Activated CD8-positive, alpha-beta T cell treated with anti-CD3 and anti-CD28 coated beads for 36 hours (primary cell): ENCODE measurements around the gene METTL4. TPM values are rescaled to one million over a fixed set of nuclear protein-coding genes. Genes with fewer than 3 reads are reported as not detected.
"Not testable (repeated sequence)": the region's sequence is repeated elsewhere in the genome, so short reads cannot be mapped to it uniquely, and the experiment has no call there.

ENCODE experiments used
- ATAC-seq: fragments of 200-7000 bp; cut with Tn5 transposase; one replicate; pipeline ENCODE4 v1.10.0; 2021; ENCODE audit warnings: mild to moderate bottlenecking, moderate library complexity
- CTCF ChIA-PET: fragments of 350-600 bp; sonication (Branson Sonifier 250); formaldehyde crosslinking; loops from one replicate; lab custom pipeline; 2021; ENCODE audit warnings: antibody characterized with exemption; lab: Charles Lee
- POLR2A ChIA-PET: fragments of 350-600 bp; sonication (Branson Sonifier 250); formaldehyde crosslinking; loops from one replicate; lab custom pipeline; 2021; ENCODE audit warnings: antibody characterized with exemption; lab: Charles Lee
- DNase-seq: peaks from one replicate; pipeline ENCODE4 v3.0.0-alpha.2; 2020
- H3K27ac Mint-ChIP-seq: one replicate; pipeline ENCODE4 v1.8.0; 2021; ENCODE audit warnings: mild to moderate bottlenecking, mixed read lengths
- H3K27me3 Mint-ChIP-seq: one replicate; pipeline ENCODE4 v1.8.0; 2021; ENCODE audit warnings: mixed read lengths
- H3K36me3 Mint-ChIP-seq: one replicate; pipeline ENCODE4 v1.8.0; 2021; ENCODE audit warnings: low read depth, mixed read lengths
- H3K4me1 Mint-ChIP-seq: one replicate; pipeline ENCODE4 v1.8.0; 2021; ENCODE audit warnings: low read depth, mixed read lengths
- H3K4me3 Mint-ChIP-seq: one replicate; pipeline ENCODE4 v1.8.0; 2021; ENCODE audit warnings: mild to moderate bottlenecking, moderate library complexity, mixed read lengths
- H3K9me3 Mint-ChIP-seq: one replicate; pipeline ENCODE4 v1.8.0; 2021; ENCODE audit warnings: mixed read lengths
- intact Hi-C: fragments of 100-400 bp; cut with micrococcal nuclease; formaldehyde crosslinking; loops from one replicate; pipeline ENCODE4 v1.10.0; 2022
- total RNA-seq, 2 experiments: library from RNA; stranded (reverse); gene quantifications; one replicate each; pipeline ENCODE4 v1.2.3, GENCODE V29; 2021
- TF ChIP-seq, protein P1 (sequence below): fragments of 200-600 bp; IDR thresholded peaks from one replicate; pipeline ENCODE4 v1.8.0; 2022; ENCODE audit warnings: antibody characterized with exemption, mild to moderate bottlenecking

Gene METTL4
- total RNA-seq, 2 experiments from 2014 or later, result 18.9 to 20.5 TPM

DNA sequence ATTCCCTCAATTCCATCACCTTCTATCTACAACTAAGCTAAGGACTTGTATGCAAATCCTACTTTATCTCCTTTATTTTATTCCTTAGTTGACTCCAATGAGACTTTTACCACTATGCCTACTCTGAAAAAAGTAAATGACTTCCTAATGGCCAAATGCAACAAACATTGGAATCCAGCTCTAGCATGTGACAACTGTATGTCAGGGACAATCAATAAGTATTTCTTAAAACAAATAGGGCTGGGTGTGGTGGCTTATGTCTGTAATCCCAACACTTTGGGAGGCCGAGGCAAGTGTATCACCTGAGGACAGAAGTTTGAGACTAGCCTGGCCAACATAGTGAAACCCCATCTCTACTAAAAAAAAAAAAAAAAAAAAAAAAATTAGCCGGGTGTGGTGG is 21.8 kb downstream of the METTL4 start:
- Mint-ChIP-seq H3K4me3 (no peak overlapping the region), H3K4me1 (peaks cover 3% of the 10 kb centered on the region), H3K9me3 (no peaks in the 10 kb centered on the region), H3K27me3 (no peaks in the 10 kb centered on the region), H3K36me3 (peaks cover 18% of the 10 kb centered on the region), H3K27ac (no peak overlapping the region)
- TF ChIP-seq, protein P1, sequence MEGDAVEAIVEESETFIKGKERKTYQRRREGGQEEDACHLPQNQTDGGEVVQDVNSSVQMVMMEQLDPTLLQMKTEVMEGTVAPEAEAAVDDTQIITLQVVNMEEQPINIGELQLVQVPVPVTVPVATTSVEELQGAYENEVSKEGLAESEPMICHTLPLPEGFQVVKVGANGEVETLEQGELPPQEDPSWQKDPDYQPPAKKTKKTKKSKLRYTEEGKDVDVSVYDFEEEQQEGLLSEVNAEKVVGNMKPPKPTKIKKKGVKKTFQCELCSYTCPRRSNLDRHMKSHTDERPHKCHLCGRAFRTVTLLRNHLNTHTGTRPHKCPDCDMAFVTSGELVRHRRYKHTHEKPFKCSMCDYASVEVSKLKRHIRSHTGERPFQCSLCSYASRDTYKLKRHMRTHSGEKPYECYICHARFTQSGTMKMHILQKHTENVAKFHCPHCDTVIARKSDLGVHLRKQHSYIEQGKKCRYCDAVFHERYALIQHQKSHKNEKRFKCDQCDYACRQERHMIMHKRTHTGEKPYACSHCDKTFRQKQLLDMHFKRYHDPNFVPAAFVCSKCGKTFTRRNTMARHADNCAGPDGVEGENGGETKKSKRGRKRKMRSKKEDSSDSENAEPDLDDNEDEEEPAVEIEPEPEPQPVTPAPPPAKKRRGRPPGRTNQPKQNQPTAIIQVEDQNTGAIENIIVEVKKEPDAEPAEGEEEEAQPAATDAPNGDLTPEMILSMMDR, result no peak
- ATAC-seq (no peak), DNase-seq (no peak)
- CTCF ChIA-PET, result interaction anchor here (0.9 to 1.8 kb wide), 4 partner anchors 9 to 211 kb away, joined by 3 to 6 read pairs (median 4); partner anchors contain the start of genes METTL4 and NDC80
- intact Hi-C loops, result loop anchor here (5.0 kb wide), 1 partner anchor 212 kb away; no protein-coding TSS in a partner anchor
- POLR2A ChIA-PET, result no interaction called here

DNA sequence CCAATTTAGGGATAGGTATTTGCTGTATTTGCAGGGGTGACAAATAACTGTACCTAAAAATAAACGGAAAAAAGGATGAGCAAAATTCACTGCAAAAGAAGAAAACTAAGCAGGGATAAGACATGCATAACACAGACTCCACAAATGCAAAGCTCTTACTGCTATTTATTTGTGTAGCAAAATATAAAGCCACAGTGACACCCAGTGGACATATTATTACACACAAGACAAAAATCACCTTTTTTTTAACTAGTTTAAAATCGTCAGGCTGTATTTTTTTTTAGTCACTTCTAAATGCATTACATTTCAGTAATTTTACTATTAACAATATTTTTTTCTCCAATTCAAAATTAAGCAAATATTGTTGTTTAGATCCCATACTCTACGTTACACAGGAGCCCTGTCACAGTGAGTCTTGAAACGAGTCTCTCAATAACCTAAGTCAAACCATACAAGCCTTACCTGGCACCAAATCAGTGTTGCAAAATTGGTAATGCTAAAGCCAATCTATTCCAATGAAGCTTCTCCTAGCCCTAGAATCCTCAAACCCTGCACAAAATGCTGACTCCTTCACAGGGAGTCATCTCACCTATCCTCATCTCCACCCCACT is 23.7 kb downstream of the METTL4 start:
- H3K27me3 Mint-ChIP-seq, result no peaks in the 10 kb centered on the region
- DNase-seq (no peak), ATAC-seq (peak; percentile 47)
- H3K4me3 Mint-ChIP-seq, result no peak overlapping the region
- no peaks in the 10 kb centered on the region for H3K9me3 Mint-ChIP-seq
- ChIA-PET POLR2A (interaction anchor here (1.4 kb wide), 1 partner anchor 8 kb away, joined by 4 read pairs; no protein-coding TSS in a partner anchor), CTCF (interaction anchor here (0.6 to 2.4 kb wide), 27 partner anchors 8 to 1586 kb away, joined by 3 to 14 read pairs (median 4); partner anchors contain the start of genes METTL4 and NDC80)
- H3K36me3 Mint-ChIP-seq, result peaks cover 17% of the 10 kb centered on the region
- H3K27ac Mint-ChIP-seq, result no peak overlapping the region
- peaks cover 3% of the 10 kb centered on the region for H3K4me1 Mint-ChIP-seq
- intact Hi-C loops, result loop anchor here (5.0 kb wide), 1 partner anchor 210 kb away; no protein-coding TSS in a partner anchor
- TF ChIP-seq, protein P1, result peak; percentile 81

DNA sequence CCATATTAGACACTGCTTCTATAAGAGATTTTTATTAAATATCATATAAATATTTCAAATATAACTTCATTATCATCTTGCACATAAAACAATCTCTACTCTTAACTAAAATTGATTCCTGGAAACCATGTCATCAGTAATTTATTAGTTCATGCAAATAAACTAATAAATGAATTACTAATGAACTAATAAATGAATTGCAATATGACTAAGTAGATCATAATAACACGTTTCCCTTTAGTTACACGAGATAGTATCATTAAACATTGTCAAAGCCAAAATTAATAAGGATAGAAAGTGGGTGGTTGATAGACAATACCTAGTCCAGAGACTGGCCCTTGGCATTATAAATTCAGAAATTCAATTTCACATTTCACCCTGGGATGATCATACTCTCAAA is 26.1 kb downstream of the METTL4 start:
- peaks cover 2% of the 10 kb centered on the region for H3K4me1 Mint-ChIP-seq
- ChIA-PET POLR2A (no interaction called here), CTCF (no interaction called here)
- TF ChIP-seq, protein P1, result no peak
- H3K9me3 Mint-ChIP-seq, result no peaks in the 10 kb centered on the region
- no peak for DNase-seq
- H3K36me3 Mint-ChIP-seq, result peaks cover 9% of the 10 kb centered on the region
- no peak for ATAC-seq
- H3K27ac Mint-ChIP-seq, result no peak overlapping the region
- no peak overlapping the region for H3K4me3 Mint-ChIP-seq
- intact Hi-C loops, result loop anchor here (5.0 kb wide), 1 partner anchor 208 kb away; no protein-coding TSS in a partner anchor
- H3K27me3 Mint-ChIP-seq, result no peaks in the 10 kb centered on the region

DNA sequence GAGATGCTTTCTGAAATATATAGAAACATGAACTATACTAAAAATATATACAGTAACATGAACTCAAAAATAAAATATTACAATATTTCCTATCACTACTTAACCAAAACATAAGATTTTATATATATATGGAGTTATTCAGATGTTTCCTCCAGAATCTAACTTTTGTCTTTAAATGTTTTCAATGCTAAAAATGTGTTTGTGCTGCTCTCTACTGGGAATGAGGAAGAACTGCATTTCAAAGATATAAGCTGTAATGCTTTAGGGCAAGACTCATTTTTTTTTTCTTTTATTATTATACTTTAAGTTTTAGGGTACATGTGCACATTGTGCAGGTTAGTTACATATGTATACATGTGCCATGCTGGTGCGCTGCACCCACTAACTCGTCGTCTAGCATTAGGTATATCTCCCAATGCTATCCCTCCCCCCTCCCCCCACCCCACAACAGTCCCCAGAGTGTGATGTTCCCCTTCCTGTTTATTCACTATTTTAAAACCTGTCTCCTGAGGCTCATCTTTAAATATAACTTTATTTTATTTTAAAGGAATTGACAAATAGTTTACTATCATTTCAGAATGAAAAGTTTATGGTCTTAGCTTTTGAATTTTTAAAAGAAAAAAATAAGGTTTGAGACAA is 29.3 kb downstream of the METTL4 start:
- TF ChIP-seq, protein P1, result peak; percentile 78
- H3K9me3 Mint-ChIP-seq, DNase-seq, H3K4me1 Mint-ChIP-seq, H3K27me3 Mint-ChIP-seq, H3K4me3 Mint-ChIP-seq, H3K36me3 Mint-ChIP-seq, H3K27ac Mint-ChIP-seq, POLR2A ChIA-PET, intact Hi-C loops: not testable (repeated sequence)
- CTCF ChIA-PET, result interaction anchor here (0.7 to 2.9 kb wide), 22 partner anchors 8 to 1677 kb away, joined by 3 to 23 read pairs (median 4); no protein-coding TSS in a partner anchor
- ATAC-seq, result peak; percentile 58

DNA sequence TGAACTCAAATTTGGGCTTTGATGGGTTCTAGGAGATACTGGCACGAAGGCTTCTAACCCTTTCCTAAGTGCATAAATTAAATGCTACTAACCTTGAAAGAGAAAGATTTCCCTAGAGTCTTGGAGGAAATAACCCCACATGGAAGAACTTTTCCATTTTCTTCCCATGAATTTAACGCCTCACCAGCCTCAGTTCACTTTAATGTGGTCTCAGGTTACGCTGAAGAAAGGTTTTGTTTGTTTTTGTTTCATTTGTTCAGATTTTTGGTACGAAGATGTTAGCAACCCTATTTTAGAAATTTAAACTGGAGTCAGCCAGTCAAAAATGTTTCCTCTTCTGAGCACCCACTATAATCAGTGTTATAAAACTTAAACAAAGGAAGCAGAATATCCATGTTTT is 30.7 kb downstream of the METTL4 start:
- ATAC-seq (no peak), DNase-seq (no peak)
- H3K27me3 Mint-ChIP-seq, result no peaks in the 10 kb centered on the region
- peaks cover 3% of the 10 kb centered on the region for H3K36me3 Mint-ChIP-seq
- intact Hi-C loops, result no loop called here
- POLR2A ChIA-PET, result no interaction called here
- no peaks in the 10 kb centered on the region for H3K9me3 Mint-ChIP-seq
- H3K27ac Mint-ChIP-seq, result no peak overlapping the region
- no peak overlapping the region for H3K4me3 Mint-ChIP-seq
- CTCF ChIA-PET, result interaction anchor here (1.1 to 2.9 kb wide), 6 partner anchors 13 to 436 kb away, joined by 3 to 23 read pairs (median 8); no protein-coding TSS in a partner anchor
- peaks cover 2% of the 10 kb centered on the region for H3K4me1 Mint-ChIP-seq
- TF ChIP-seq, protein P1, result no peak
